Endometrial microvascular endothelial cells (primary cell): Measurements from ENCODE around the gene MFAP4. TPM values are rescaled to one million over a fixed set of nuclear protein-coding genes. Genes with fewer than 3 reads are reported as not detected.

Experiments
- in situ Hi-C: cut with HindIII; loops from 2 replicates; pipeline ENCODE4 v1.10.0; 2017; ENCODE audit warnings: low sequenced_read_pairs, low pct_unique_long_range_greater_than_20kb; ENCODE audit errors: inconsistent ontology term
- total RNA-seq: library from RNA; depleted of rRNA; stranded (reverse); fragments of >200 nt; gene quantifications from one replicate; pipeline ENCODE4 v1.2.3, GENCODE V29; 2015; ENCODE audit errors: inconsistent ontology term

The MFAP4 gene
- not detected for total RNA-seq

GRCh38 chr17:19386974-19387920, at the start of gene MFAP4:
Gene MFAP4 (minus strand): TSS chr17:19387190. CDS start chr17:19387155, 35 bp downstream.
- in situ Hi-C loops: no loop called here

- in situ Hi-C loops: no loop called here
Observed at GRCh38 chr17:19433727-19434340, 46.8 kb upstream of the MFAP4 start.

- in situ Hi-C loops: no loop called here
Observed at GRCh38 chr17:19433255-19433654, 46.3 kb upstream of the MFAP4 start.

GRCh38 chr17:19431691-19432090, 44.7 kb upstream of the MFAP4 start:
- in situ Hi-C loops: no loop called here

GRCh38 chr17:19426631-19427030, 39.6 kb upstream of the MFAP4 start:
- in situ Hi-C loops: no loop called here

GRCh38 chr17:19424934-19425868, 38.2 kb upstream of the MFAP4 start:
- in situ Hi-C loops: no loop called here

- in situ Hi-C loops: no loop called here
Observed at GRCh38 chr17:19421926-19422325, 34.9 kb upstream of the MFAP4 start.

- in situ Hi-C loops: no loop called here
Observed at GRCh38 chr17:19421219-19421618, 34.2 kb upstream of the MFAP4 start.

- in situ Hi-C loops: no loop called here
Observed at GRCh38 chr17:19418251-19418992, 31.4 kb upstream of the MFAP4 start.

GRCh38 chr17:19417611-19418010, 30.6 kb upstream of the MFAP4 start:
- in situ Hi-C loops: no loop called here

- in situ Hi-C loops: no loop called here
Observed at GRCh38 chr17:19415806-19416775, 29.1 kb upstream of the MFAP4 start.

- in situ Hi-C loops: no loop called here
Observed at GRCh38 chr17:19415311-19415710, 28.3 kb upstream of the MFAP4 start.

GRCh38 chr17:19414396-19415280, 27.6 kb upstream of the MFAP4 start:
- in situ Hi-C loops: no loop called here

GRCh38 chr17:19413761-19414160, 26.8 kb upstream of the MFAP4 start:
- in situ Hi-C loops: no loop called here

GRCh38 chr17:19412984-19413383, 26.0 kb upstream of the MFAP4 start:
- in situ Hi-C loops: no loop called here

- in situ Hi-C loops: no loop called here
Observed at GRCh38 chr17:19412510-19412909, 25.5 kb upstream of the MFAP4 start.
